Activated CD4-positive, alpha-beta T cell treated with anti-CD3 and anti-CD28 coated beads for 36 hours (primary cell): ENCODE results near the gene AMD1. TPM values are rescaled to one million over a fixed set of nuclear protein-coding genes. Genes with fewer than 3 reads are reported as not detected.

Source experiments
- ATAC-seq: fragments of 200-7000 bp; cut with Tn5 transposase; one replicate; pipeline ENCODE4 v1.10.0; 2021; ENCODE audit warnings: mild to moderate bottlenecking, moderate library complexity
- CTCF ChIA-PET: fragments of 350-600 bp; sonication (Branson Sonifier 250); formaldehyde crosslinking; loops from one replicate; lab custom pipeline; 2021; ENCODE audit warnings: antibody characterized with exemption; lab: Charles Lee
- POLR2A ChIA-PET: fragments of 350-600 bp; sonication (Branson Sonifier 250); formaldehyde crosslinking; loops from one replicate; lab custom pipeline; 2021; ENCODE audit warnings: antibody characterized with exemption, inconsistent platforms; lab: Charles Lee
- DNase-seq: peaks from one replicate; pipeline ENCODE4 v3.0.0-alpha.2; 2020
- H3K27ac Mint-ChIP-seq: one replicate; pipeline ENCODE4 v1.8.0; 2021; ENCODE audit warnings: mixed read lengths
- H3K27me3 Mint-ChIP-seq: one replicate; pipeline ENCODE4 v1.8.0; 2021; ENCODE audit warnings: mixed read lengths
- H3K36me3 Mint-ChIP-seq: one replicate; pipeline ENCODE4 v1.8.0; 2021; ENCODE audit warnings: low read depth, mixed read lengths
- H3K4me1 Mint-ChIP-seq: one replicate; pipeline ENCODE4 v1.8.0; 2021; ENCODE audit warnings: mixed read lengths
- H3K4me3 Mint-ChIP-seq: one replicate; pipeline ENCODE4 v1.8.0; 2021; ENCODE audit warnings: mild to moderate bottlenecking, moderate library complexity, mixed read lengths
- H3K9me3 Mint-ChIP-seq: one replicate; pipeline ENCODE4 v1.8.0; 2021; ENCODE audit warnings: low read depth, mixed read lengths
- intact Hi-C, 2 experiments: fragments of 100-400 bp; cut with DNase I in 1 of 2; cut with micrococcal nuclease in 1 of 2; formaldehyde crosslinking; loops; one replicate each; pipeline versions ENCODE4 v1.14.2 to v1.15.1; 2022 to 2024; cut with DNase I, micrococcal nuclease
- total RNA-seq, 2 experiments: library from RNA; stranded (reverse); gene quantifications; one replicate each; pipeline ENCODE4 v1.2.3, GENCODE V29; 2021

AMD1 gene
- total RNA-seq, 2 experiments from 2014 or later = 90.5 to 127 TPM

- intact Hi-C loops = no loop called here
- CTCF ChIA-PET = interaction anchor here (0.6 kb wide), 1 partner anchor 108 kb away, joined by 4 read pairs; no protein-coding TSS in a partner anchor
- DNase-seq = no peak
- no peaks in the 10 kb centered on the region for H3K27me3 Mint-ChIP-seq
- no peak for ATAC-seq
- no peak overlapping the region for H3K4me3 Mint-ChIP-seq
- peaks cover 9% of the 10 kb centered on the region for H3K4me1 Mint-ChIP-seq
- no peaks in the 10 kb centered on the region for H3K36me3 Mint-ChIP-seq
- H3K27ac Mint-ChIP-seq = no peak overlapping the region
- POLR2A ChIA-PET = no interaction called here
- H3K9me3 Mint-ChIP-seq = no peaks in the 10 kb centered on the region
Measured at GRCh38 chr6:110856296-110856695, 18.3 kb upstream of the AMD1 start.

DNA sequence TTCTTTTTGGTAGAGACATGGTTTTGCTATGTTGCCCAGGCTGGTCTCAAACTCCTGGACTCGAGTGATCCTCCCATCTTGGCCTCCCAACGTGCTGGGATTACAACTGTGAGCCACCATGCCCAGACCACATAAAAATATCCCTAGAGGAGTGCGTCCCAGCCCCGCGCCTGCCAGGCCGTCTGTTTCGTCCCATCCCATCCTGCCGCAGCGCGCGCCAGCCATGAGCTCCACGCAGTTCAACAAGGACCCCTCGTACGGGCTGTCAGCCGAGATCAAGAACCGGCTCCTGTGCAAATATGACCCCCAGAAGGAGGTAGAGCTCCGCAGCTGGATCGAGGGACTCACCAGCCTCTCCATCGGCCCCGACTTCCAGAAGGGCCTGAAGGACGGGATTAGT is 16.6 kb upstream of the AMD1 start:
- POLR2A ChIA-PET = no interaction called here
- DNase-seq (no peak), ATAC-seq (no peak)
- Mint-ChIP-seq H3K4me3 (no peak overlapping the region), H3K27ac (no peak overlapping the region), H3K4me1 (peaks cover 9% of the 10 kb centered on the region), H3K9me3 (no peaks in the 10 kb centered on the region), H3K36me3 (no peaks in the 10 kb centered on the region), H3K27me3 (no peaks in the 10 kb centered on the region)
- CTCF ChIA-PET = no interaction called here
- intact Hi-C loops = no loop called here

- ChIA-PET CTCF (no interaction called here), POLR2A (no interaction called here)
- no peak overlapping the region for H3K4me3 Mint-ChIP-seq
- H3K27me3 Mint-ChIP-seq = no peaks in the 10 kb centered on the region
- ATAC-seq = no peak
- DNase-seq = no peak
- H3K9me3 Mint-ChIP-seq = no peaks in the 10 kb centered on the region
- peaks cover 9% of the 10 kb centered on the region for H3K4me1 Mint-ChIP-seq
- peak overlapping the region; percentile 77 for H3K27ac Mint-ChIP-seq
- no peaks in the 10 kb centered on the region for H3K36me3 Mint-ChIP-seq
- intact Hi-C loops = no loop called here
Measured at GRCh38 chr6:110858562-110859214, 15.9 kb upstream of the AMD1 start.

DNA sequence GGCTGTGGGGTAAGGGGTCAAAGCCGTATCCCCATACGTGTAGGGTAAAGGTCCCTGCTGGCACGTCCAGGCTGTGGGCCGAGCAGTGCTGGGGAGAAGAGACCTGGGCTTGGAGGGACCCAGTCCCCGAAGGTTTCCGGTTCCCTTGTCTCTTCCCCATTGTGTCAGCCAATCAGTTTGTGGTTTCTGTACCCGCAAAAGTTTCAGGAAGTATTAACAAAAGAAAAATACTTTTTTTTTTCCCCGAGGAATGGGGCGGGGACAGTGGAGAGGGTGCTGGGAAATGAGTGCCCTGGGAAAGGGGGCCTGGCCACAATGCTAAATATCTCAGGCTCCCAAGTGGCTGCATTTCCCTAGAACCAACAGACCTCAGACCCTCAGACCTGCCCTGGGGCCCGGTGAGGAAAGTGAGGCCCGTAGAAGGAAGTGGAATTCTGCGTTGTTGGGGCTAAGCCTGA is 15.2 kb upstream of the AMD1 start:
- ChIA-PET POLR2A (no interaction called here), CTCF (no interaction called here)
- Mint-ChIP-seq H3K4me1 (peaks cover 9% of the 10 kb centered on the region), H3K36me3 (no peaks in the 10 kb centered on the region), H3K27ac (peak overlapping the region; percentile 77), H3K4me3 (no peak overlapping the region), H3K27me3 (no peaks in the 10 kb centered on the region), H3K9me3 (no peaks in the 10 kb centered on the region)
- ATAC-seq = peak; percentile 23
- DNase-seq = peak; percentile 10
- intact Hi-C loops = no loop called here

DNA sequence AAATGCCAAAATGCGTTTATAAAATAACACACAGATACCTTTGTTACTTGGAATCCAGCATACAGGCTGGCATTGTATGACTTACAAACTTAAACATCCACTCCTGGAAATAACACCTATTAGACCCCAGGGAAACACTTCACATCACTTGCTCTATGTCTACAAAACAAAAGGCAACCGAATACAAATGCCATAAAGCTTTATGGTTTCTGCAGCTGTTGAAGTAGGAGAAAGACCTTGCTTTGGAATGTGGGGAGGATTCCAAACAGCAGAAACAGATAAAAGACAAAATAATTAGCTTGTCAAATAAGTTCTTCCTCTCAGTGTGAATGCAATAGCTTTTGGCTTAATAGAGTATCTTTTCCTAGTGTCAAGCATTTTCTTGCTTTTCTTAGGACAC is 9.8 kb upstream of the AMD1 start:
- ChIA-PET CTCF (interaction anchor here (0.6 to 1.3 kb wide), 4 partner anchors 18 to 81 kb away, joined by 3 to 5 read pairs (median 4); partner anchors contain the start of gene CDK19), POLR2A (no interaction called here)
- intact Hi-C loops = no loop called here
- ATAC-seq (no peak), DNase-seq (no peak)
- Mint-ChIP-seq H3K36me3 (no peaks in the 10 kb centered on the region), H3K4me1 (peaks cover 7% of the 10 kb centered on the region), H3K27ac (no peak overlapping the region), H3K27me3 (no peaks in the 10 kb centered on the region), H3K4me3 (no peak overlapping the region), H3K9me3 (no peaks in the 10 kb centered on the region)

GRCh38 chr6:110874880-110875547 is 429 bp downstream of the AMD1 start:
- Mint-ChIP-seq H3K36me3 (peaks cover 25% of the 10 kb centered on the region), H3K27ac (peak overlapping the region; percentile 98), H3K27me3 (no peaks in the 10 kb centered on the region), H3K4me1 (peaks cover 33% of the 10 kb centered on the region), H3K4me3 (peak overlapping the region; percentile 93), H3K9me3 (no peaks in the 10 kb centered on the region)
- CTCF ChIA-PET = interaction anchor here (1.0 to 2.3 kb wide), 4 partner anchors 13 to 347 kb away, joined by 3 to 14 read pairs (median 6); partner anchors contain the start of gene CDK19
- intact Hi-C loops = loop anchor here (1.0 to 10.0 kb wide), 14 partner anchors 60 to 1492 kb away; partner anchors contain the start of genes CDK19 (in 2 of the 2), REV3L (in 2 of the 2), AK9 (in 1 of the 2) and CD164 (in 1 of the 2)
- POLR2A ChIA-PET = interaction anchor here (0.6 to 7.4 kb wide), 18 partner anchors 9 to 384 kb away, joined by 3 to 231 read pairs (median 6); partner anchors contain the start of genes CDK19, GTF3C6 and RPF2
- ATAC-seq (peak; percentile 8), DNase-seq (no peak)

GRCh38 chr6:110875548-110876169 is 1.1 kb downstream of the AMD1 start:
- peak overlapping the region; percentile 91 for H3K27ac Mint-ChIP-seq
- H3K4me1 Mint-ChIP-seq = peaks cover 39% of the 10 kb centered on the region
- ChIA-PET CTCF (interaction anchor here (0.5 to 1.5 kb wide), 8 partner anchors 8 to 1419 kb away, joined by 3 to 14 read pairs (median 5); partner anchors contain the start of gene CDK19), POLR2A (interaction anchor here (0.6 to 7.4 kb wide), 13 partner anchors 9 to 383 kb away, joined by 3 to 231 read pairs (median 11); partner anchors contain the start of genes CDK19, GTF3C6 and RPF2)
- ATAC-seq = peak; percentile 17
- H3K27me3 Mint-ChIP-seq = no peaks in the 10 kb centered on the region
- H3K4me3 Mint-ChIP-seq = peak overlapping the region; percentile 93
- peaks cover 32% of the 10 kb centered on the region for H3K36me3 Mint-ChIP-seq
- intact Hi-C loops = loop anchor here (1.0 to 10.0 kb wide), 10 partner anchors 83 to 1493 kb away; partner anchors contain the start of genes AK9 (in 1 of the 2), CD164 (in 1 of the 2), FIG4 (in 1 of the 2) and FYN (in 1 of the 2)
- H3K9me3 Mint-ChIP-seq = no peaks in the 10 kb centered on the region
- peak; percentile 80 for DNase-seq

DNA sequence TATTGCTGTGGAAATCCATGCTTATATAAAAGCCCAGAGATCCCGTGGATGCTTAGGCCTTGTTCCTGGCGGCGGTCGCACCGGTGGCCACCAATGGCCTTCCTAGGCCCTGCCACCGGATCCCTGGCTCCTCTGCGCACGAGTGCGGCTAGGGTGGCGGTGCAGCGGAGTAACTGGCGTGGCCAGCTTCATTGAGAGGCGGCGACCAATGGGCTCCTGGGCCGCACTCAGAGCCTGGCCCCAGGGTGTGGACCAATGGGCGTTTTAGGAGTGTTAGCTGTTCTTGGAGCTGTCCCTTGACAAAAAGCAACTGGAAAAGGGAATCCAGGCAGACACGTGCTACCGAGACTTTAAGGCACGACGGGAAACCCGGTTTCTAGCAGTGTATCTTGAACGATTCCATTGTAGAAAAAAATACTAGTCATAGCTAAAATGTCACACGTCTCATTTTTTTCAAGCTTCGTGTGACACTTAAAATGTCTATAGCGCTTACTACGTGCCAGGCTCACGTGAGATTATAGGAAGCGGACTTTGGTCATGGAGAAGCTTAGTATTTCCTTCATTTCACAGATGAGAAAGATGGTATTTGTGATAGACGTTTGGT is 1.7 kb downstream of the AMD1 start:
- CTCF ChIA-PET = interaction anchor here (0.5 to 1.5 kb wide), 10 partner anchors 9 to 1420 kb away, joined by 3 to 14 read pairs (median 4); partner anchors contain the start of genes CDK19 and GTF3C6
- peak overlapping the region; percentile 93 for H3K4me3 Mint-ChIP-seq
- peaks cover 33% of the 10 kb centered on the region for H3K36me3 Mint-ChIP-seq
- DNase-seq (peak; percentile 83), ATAC-seq (peak; percentile 55)
- intact Hi-C loops = loop anchor here (2.0 to 10.0 kb wide), 7 partner anchors 83 to 1391 kb away; partner anchors contain the start of genes AK9 (in 1 of the 2), FIG4 (in 1 of the 2), FYN (in 1 of the 2) and GTF3C6 (in 1 of the 2)
- POLR2A ChIA-PET = interaction anchor here (0.6 to 7.4 kb wide), 12 partner anchors 10 to 314 kb away, joined by 3 to 231 read pairs (median 10); partner anchors contain the start of genes CDK19, GTF3C6 and RPF2
- H3K27me3 Mint-ChIP-seq = no peaks in the 10 kb centered on the region
- H3K4me1 Mint-ChIP-seq = peaks cover 45% of the 10 kb centered on the region
- H3K9me3 Mint-ChIP-seq = no peaks in the 10 kb centered on the region
- peak overlapping the region; percentile 91 for H3K27ac Mint-ChIP-seq

DNA sequence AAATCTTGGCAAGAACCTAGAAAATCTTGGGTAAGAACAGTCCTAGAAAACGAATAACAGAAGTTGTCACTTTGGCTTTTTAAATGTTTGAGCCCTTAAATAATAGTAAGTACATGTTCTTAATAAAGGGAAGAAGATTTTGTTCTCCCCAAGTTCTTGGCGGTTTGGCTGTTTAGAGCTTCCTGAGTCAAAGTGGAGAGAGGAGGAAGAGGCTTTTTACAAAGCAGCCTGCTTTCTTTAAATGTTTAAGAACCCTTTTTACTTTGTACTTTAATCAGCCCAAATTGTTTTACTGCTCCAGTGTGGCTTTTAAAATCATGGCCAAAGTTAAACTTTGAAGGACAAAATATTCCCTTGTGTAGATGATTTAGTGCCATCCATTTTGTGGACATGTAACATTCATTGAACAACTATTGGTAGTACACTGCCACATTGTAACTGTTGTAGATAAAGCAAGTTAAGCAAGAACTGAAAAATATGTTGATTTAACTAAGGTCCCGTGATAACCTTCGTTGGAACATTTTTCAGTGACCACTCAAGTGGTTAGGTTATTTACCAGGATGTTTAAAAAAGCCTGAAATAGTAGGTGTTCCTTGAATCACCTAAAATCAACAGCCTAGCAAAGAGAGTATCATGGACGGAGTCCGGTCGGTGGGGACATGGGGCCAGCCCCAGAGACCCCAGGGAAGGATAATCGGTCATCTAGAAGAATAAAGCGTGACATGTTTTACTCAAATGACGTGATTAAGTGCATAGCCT is 2.4 kb downstream of the AMD1 start:
- peaks cover 49% of the 10 kb centered on the region for H3K4me1 Mint-ChIP-seq
- DNase-seq = no peak
- H3K4me3 Mint-ChIP-seq = peak overlapping the region; percentile 93
- ChIA-PET CTCF (interaction anchor here (0.6 to 2.6 kb wide), 12 partner anchors 10 to 194 kb away, joined by 3 to 28 read pairs (median 5); partner anchors contain the start of genes CDK19 and GTF3C6), POLR2A (interaction anchor here (0.6 to 7.4 kb wide), 11 partner anchors 9 to 224 kb away, joined by 3 to 231 read pairs (median 12); partner anchors contain the start of genes CDK19, GTF3C6 and RPF2)
- H3K27me3 Mint-ChIP-seq = no peaks in the 10 kb centered on the region
- H3K27ac Mint-ChIP-seq = peak overlapping the region; percentile 91
- H3K36me3 Mint-ChIP-seq = peaks cover 34% of the 10 kb centered on the region
- intact Hi-C loops = loop anchor here (2.0 to 10.0 kb wide), 7 partner anchors 82 to 1392 kb away; partner anchors contain the start of genes AK9 (in 1 of the 2), FIG4 (in 1 of the 2), FYN (in 1 of the 2) and GTF3C6 (in 1 of the 2)
- H3K9me3 Mint-ChIP-seq = no peaks in the 10 kb centered on the region
- no peak for ATAC-seq
